GM06990 (cell line): ENCODE data around the gene FAM81A.

Source experiments
- DNase-seq: peaks from one replicate; pipeline ENCODE4 v3.0.0-alpha.2; 2011; ENCODE audit not compliant: insufficient read length; ENCODE audit errors: extremely low read depth
- H3K27me3 ChIP-seq: replicated peaks from 2 replicates; pipeline ENCODE4 v1.6.0; 2011; ENCODE audit warnings: low read length; ENCODE audit not compliant: control insufficient read depth, insufficient read depth
- H3K36me3 ChIP-seq: 2 replicates; pipeline ENCODE4 v1.5.1; 2011; ENCODE audit warnings: low read length; ENCODE audit not compliant: control insufficient read depth, insufficient read depth
- H3K4me3 ChIP-seq: replicated peaks from 2 replicates; pipeline ENCODE4 v1.5.1; 2011; ENCODE audit warnings: low read depth, mild to moderate bottlenecking, control low read depth, low read length
- CTCF ChIP-seq: IDR thresholded peaks from 2 replicates; pipeline ENCODE4 v1.5.1; 2011; ENCODE audit warnings: low read length, control low read depth, mild to moderate bottlenecking, inconsistent platforms; ENCODE audit not compliant: insufficient read depth, poor library complexity, severe bottlenecking

FAM81A gene

GRCh38 chr15:59528961-59529402 lies 91.0 kb downstream of the FAM81A start:
- H3K27me3 ChIP-seq, result no peaks in the 10 kb centered on the region
- DNase-seq, result no peak
- TF ChIP-seq CTCF, result peak; percentile 81
- no peaks in the 10 kb centered on the region for H3K36me3 ChIP-seq
- no peak overlapping the region for H3K4me3 ChIP-seq

- H3K4me3 ChIP-seq, result no peak overlapping the region
- no peaks in the 10 kb centered on the region for H3K27me3 ChIP-seq
- no peaks in the 10 kb centered on the region for H3K36me3 ChIP-seq
- TF ChIP-seq CTCF, result no peak
- no peak for DNase-seq
Observed at GRCh38 chr15:59531066-59531675, 93.2 kb downstream of the FAM81A start.

DNA sequence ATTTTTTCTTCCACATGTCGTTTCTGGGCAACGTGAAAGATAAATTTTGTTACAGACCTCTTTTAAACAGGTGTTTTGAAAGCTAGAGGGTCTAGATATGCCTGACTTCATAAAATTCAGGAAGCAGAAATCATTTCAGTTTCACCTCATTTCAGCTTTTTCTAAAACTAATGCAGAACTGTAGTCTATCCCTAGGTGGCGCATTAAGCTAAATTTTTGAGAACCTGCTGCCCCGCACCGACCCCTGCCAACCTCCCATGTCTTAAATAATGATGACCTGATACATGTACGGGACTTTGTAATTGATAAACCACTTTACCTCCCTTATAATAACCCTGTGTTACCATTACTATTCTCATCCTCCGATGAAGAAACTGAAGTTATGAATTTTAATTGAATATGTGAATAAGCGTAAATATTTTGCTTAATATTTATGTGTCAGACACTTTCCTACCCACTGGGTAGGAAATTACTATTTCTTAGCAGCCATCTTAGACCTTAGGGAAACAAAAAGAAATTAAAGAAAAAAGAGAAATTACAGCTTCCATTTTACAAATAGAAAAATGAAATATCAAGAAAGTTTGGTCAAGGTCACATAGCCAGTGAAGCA lies 94.9 kb downstream of the FAM81A start:
- Histone ChIP-seq H3K27me3 (no peaks in the 10 kb centered on the region), H3K4me3 (no peak overlapping the region), H3K36me3 (no peaks in the 10 kb centered on the region)
- TF ChIP-seq CTCF, result peak; percentile 68
- no peak for DNase-seq

GRCh38 chr15:59536553-59536952 lies 98.6 kb downstream of the FAM81A start:
- no peak for DNase-seq
- Histone ChIP-seq H3K36me3 (no peaks in the 10 kb centered on the region), H3K27me3 (no peaks in the 10 kb centered on the region), H3K4me3 (no peak overlapping the region)
- no peak for TF ChIP-seq CTCF

DNA sequence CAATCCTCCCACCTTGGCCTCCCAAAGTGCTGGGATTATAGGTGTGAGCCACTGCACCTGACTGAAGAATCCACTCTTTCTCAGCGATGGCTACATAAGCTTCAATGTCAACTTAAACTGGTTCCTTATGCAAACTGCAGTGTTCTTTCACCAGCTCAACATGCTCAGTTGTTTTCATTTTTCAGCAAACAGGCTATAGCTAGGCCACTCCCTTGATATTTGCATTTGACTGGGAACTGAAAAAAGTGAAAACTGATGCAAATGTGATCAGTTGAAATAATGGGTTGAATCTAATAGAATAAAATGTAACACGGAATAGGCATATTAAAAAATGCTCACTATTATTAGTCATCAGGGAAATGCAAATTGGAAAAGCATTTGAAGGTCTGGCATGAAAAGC lies 99.4 kb downstream of the FAM81A start:
- DNase-seq, result no peak
- no peaks in the 10 kb centered on the region for H3K27me3 ChIP-seq
- H3K4me3 ChIP-seq, result no peak overlapping the region
- no peaks in the 10 kb centered on the region for H3K36me3 ChIP-seq
- TF ChIP-seq CTCF, result no peak
